ENCODE results near the gene SINHCAF.

Gene SINHCAF

GRCh38 chr12:31234053-31234840, 91.7 kb downstream of the SINHCAF start:
- DNase-seq (ENCODE audit: low read depth in 3 of 3), result no peak

DNA sequence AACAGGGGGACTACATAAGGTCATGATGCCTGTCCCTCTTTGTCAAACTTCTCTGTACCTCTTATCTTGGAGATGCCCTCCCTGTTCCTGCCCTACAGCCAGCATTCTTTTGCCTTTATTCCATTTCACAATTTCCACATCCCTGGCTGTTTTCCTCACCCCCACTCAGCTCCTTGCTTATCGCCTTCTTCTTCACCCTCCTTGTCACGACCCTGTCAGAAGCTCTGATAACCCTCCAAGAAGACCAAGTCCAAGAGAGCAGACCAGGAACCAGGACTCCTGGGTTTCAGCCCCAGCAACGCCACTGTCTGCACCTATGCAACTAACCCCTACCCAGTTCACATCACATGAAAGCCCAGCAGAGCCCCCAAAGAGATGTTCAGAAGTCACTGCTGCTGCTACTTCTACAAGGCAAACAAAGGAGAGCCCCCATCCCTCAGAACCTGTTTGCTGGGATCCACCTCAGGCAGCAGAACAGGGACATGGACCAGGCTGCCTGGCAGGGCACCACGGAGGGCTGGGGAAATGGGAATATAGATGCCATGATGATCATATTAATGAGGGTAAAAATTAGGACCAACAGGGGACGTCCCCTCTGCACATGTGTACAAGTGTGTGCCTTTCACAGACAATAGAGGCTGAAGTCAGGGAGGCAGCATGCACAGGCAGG, 92.8 kb downstream of the SINHCAF start:
- DNase-seq (ENCODE audit: low read depth in 3 of 3), result no peak

GRCh38 chr12:31232361-31232965, 93.5 kb downstream of the SINHCAF start:
- no peak for DNase-seq (ENCODE audit: low read depth in 3 of 3)

DNA sequence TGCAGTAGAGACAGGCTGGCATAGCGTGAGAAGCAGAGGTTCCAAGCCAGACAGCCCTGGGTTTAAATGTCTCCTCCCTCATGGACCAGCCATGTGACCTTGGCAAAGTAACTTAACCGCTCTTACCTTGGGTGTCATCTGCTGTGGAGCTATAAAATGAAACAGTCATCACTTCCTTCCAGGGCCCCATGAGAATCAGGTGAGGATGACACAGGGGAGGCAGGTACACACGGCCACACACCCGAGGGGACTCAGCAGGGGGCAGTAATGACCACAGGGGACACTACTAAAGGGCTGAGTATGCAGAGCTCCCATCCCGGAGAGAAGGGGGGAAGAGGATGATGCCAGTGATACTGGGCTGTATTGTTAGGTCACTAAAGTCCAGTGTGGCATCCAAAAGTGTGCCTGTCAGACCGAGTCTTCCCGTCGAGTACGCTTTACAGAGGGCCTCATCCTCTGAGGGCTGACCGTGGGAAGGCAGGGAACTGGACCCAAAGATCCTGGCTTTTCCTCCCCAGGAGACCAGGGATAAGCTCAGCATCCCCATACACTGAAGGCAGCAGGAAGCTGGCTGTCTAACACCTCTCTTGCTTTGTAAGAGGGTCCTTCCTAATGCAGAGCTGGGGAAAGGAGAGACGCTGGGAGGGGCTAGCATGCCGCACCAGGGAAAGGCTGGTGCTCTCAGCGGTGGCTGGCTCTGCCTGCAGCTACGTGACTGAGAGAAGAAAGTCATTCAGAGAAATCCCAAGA, 94.2 kb downstream of the SINHCAF start:
- DNase-seq (ENCODE audit: low read depth in 3 of 3), result no peak
